ENCODE measurements around the gene RNF157.
A peak's percentile ranks its signal among the peaks of the same experiment; 100 is the strongest.

Gene RNF157

GRCh38 chr17:76125922-76126321 lies 114.4 kb downstream of the RNF157 start:
- no peak overlapping the region for H2AFZ ChIP-seq (ENCODE audit: low read length, unreplicated experiment)
- H3K4me1 ChIP-seq (ENCODE audit: control insufficient read depth, insufficient read depth, low read length, unreplicated experiment): no peaks in the 10 kb centered on the region
- peaks cover 10% of the 10 kb centered on the region for H3K27me3 ChIP-seq (ENCODE audit: insufficient read depth, low read length)
- no peaks in the 10 kb centered on the region for H3K79me2 ChIP-seq (ENCODE audit: control insufficient read depth, insufficient read depth, low read length, unreplicated experiment)
- H3K27ac ChIP-seq (ENCODE audit: low read depth, low read length): no peak overlapping the region
- H3K4me3 ChIP-seq (ENCODE audit: low read depth, low read length): no peak overlapping the region
- H3K36me3 ChIP-seq (ENCODE audit: insufficient read depth, low read length): no peaks in the 10 kb centered on the region

GRCh38 chr17:76125391-76125675 lies 115.0 kb downstream of the RNF157 start:
- Histone ChIP-seq H3K27me3 (ENCODE audit: insufficient read depth, low read length) (peaks cover 4% of the 10 kb centered on the region; the same call in 1 of the 2 replicates), H2AFZ (ENCODE audit: low read length, unreplicated experiment) (no peak overlapping the region), H3K4me3 (ENCODE audit: low read depth, low read length) (no peak overlapping the region), H3K27ac (ENCODE audit: low read depth, low read length) (no peak overlapping the region), H3K79me2 (ENCODE audit: control insufficient read depth, insufficient read depth, low read length, unreplicated experiment) (no peaks in the 10 kb centered on the region), H3K4me1 (ENCODE audit: control insufficient read depth, insufficient read depth, low read length, unreplicated experiment) (no peaks in the 10 kb centered on the region), H3K36me3 (ENCODE audit: insufficient read depth, low read length) (no peaks in the 10 kb centered on the region)

GRCh38 chr17:76124582-76125390 lies 115.5 kb downstream of the RNF157 start:
- no peaks in the 10 kb centered on the region for H3K27me3 ChIP-seq (ENCODE audit: insufficient read depth, low read length)
- H3K79me2 ChIP-seq (ENCODE audit: control insufficient read depth, insufficient read depth, low read length, unreplicated experiment): no peaks in the 10 kb centered on the region
- no peaks in the 10 kb centered on the region for H3K36me3 ChIP-seq (ENCODE audit: insufficient read depth, low read length)
- H2AFZ ChIP-seq (ENCODE audit: low read length, unreplicated experiment): no peak overlapping the region
- H3K4me1 ChIP-seq (ENCODE audit: control insufficient read depth, insufficient read depth, low read length, unreplicated experiment): no peaks in the 10 kb centered on the region
- H3K4me3 ChIP-seq (ENCODE audit: low read depth, low read length): no peak overlapping the region
- H3K27ac ChIP-seq (ENCODE audit: low read depth, low read length): no peak overlapping the region

- no peak overlapping the region for H3K27ac ChIP-seq (ENCODE audit: low read depth, low read length)
- no peak overlapping the region for H2AFZ ChIP-seq (ENCODE audit: low read length, unreplicated experiment)
Observed at GRCh38 chr17:76123749-76124581, 116.3 kb downstream of the RNF157 start.

GRCh38 chr17:76123191-76123499 lies 117.1 kb downstream of the RNF157 start:
- no peak overlapping the region for H3K4me3 ChIP-seq (ENCODE audit: low read depth, low read length)
- no peaks in the 10 kb centered on the region for H3K27me3 ChIP-seq (ENCODE audit: insufficient read depth, low read length)
- H3K27ac ChIP-seq (ENCODE audit: low read depth, low read length): no peak overlapping the region
- no peaks in the 10 kb centered on the region for H3K79me2 ChIP-seq (ENCODE audit: control insufficient read depth, insufficient read depth, low read length, unreplicated experiment)
- H2AFZ ChIP-seq (ENCODE audit: low read length, unreplicated experiment): no peak overlapping the region
- no peaks in the 10 kb centered on the region for H3K36me3 ChIP-seq (ENCODE audit: insufficient read depth, low read length)
- no peaks in the 10 kb centered on the region for H3K4me1 ChIP-seq (ENCODE audit: control insufficient read depth, insufficient read depth, low read length, unreplicated experiment)

More at GRCh38 chr17:76123749-76124581, 116.3 kb downstream of the RNF157 start:
- H3K4me3 ChIP-seq (ENCODE audit: low read depth, low read length): no peak overlapping the region
- H3K79me2 ChIP-seq (ENCODE audit: control insufficient read depth, insufficient read depth, low read length, unreplicated experiment): no peaks in the 10 kb centered on the region
- H3K4me1 ChIP-seq (ENCODE audit: control insufficient read depth, insufficient read depth, low read length, unreplicated experiment): no peaks in the 10 kb centered on the region
- no peaks in the 10 kb centered on the region for H3K27me3 ChIP-seq (ENCODE audit: insufficient read depth, low read length)
- H3K36me3 ChIP-seq (ENCODE audit: insufficient read depth, low read length): no peaks in the 10 kb centered on the region

- H3K27me3 ChIP-seq (ENCODE audit: insufficient read depth, low read length): no peaks in the 10 kb centered on the region
- H3K4me1 ChIP-seq (ENCODE audit: control insufficient read depth, insufficient read depth, low read length, unreplicated experiment): no peaks in the 10 kb centered on the region
- H3K79me2 ChIP-seq (ENCODE audit: control insufficient read depth, insufficient read depth, low read length, unreplicated experiment): no peaks in the 10 kb centered on the region
- no peak overlapping the region for H3K4me3 ChIP-seq (ENCODE audit: low read depth, low read length)
- H2AFZ ChIP-seq (ENCODE audit: low read length, unreplicated experiment): no peak overlapping the region
- H3K27ac ChIP-seq (ENCODE audit: low read depth, low read length): no peak overlapping the region
- no peaks in the 10 kb centered on the region for H3K36me3 ChIP-seq (ENCODE audit: insufficient read depth, low read length)
Observed at GRCh38 chr17:76122431-76123190, 117.7 kb downstream of the RNF157 start.

GRCh38 chr17:76121932-76122430 lies 118.3 kb downstream of the RNF157 start:
- no peaks in the 10 kb centered on the region for H3K4me1 ChIP-seq (ENCODE audit: control insufficient read depth, insufficient read depth, low read length, unreplicated experiment)
- no peak overlapping the region for H3K27ac ChIP-seq (ENCODE audit: low read depth, low read length)
- H3K36me3 ChIP-seq (ENCODE audit: insufficient read depth, low read length): no peaks in the 10 kb centered on the region
- H3K27me3 ChIP-seq (ENCODE audit: insufficient read depth, low read length): no peaks in the 10 kb centered on the region
- H3K4me3 ChIP-seq (ENCODE audit: low read depth, low read length): no peak overlapping the region
- no peaks in the 10 kb centered on the region for H3K79me2 ChIP-seq (ENCODE audit: control insufficient read depth, insufficient read depth, low read length, unreplicated experiment)
- H2AFZ ChIP-seq (ENCODE audit: low read length, unreplicated experiment): peak overlapping the region; percentile 87

- no peaks in the 10 kb centered on the region for H3K27me3 ChIP-seq (ENCODE audit: insufficient read depth, low read length)
- H3K4me3 ChIP-seq (ENCODE audit: low read depth, low read length): no peak overlapping the region
- H3K27ac ChIP-seq (ENCODE audit: low read depth, low read length): no peak overlapping the region
- H3K79me2 ChIP-seq (ENCODE audit: control insufficient read depth, insufficient read depth, low read length, unreplicated experiment): no peaks in the 10 kb centered on the region
- H3K36me3 ChIP-seq (ENCODE audit: insufficient read depth, low read length): no peaks in the 10 kb centered on the region
- H3K4me1 ChIP-seq (ENCODE audit: control insufficient read depth, insufficient read depth, low read length, unreplicated experiment): no peaks in the 10 kb centered on the region
- no peak overlapping the region for H2AFZ ChIP-seq (ENCODE audit: low read length, unreplicated experiment)
Observed at GRCh38 chr17:76120658-76121008, 119.7 kb downstream of the RNF157 start.

GRCh38 chr17:76119409-76120371 lies 120.6 kb downstream of the RNF157 start:
- Histone ChIP-seq H3K27me3 (ENCODE audit: insufficient read depth, low read length) (no peaks in the 10 kb centered on the region), H2AFZ (ENCODE audit: low read length, unreplicated experiment) (no peak overlapping the region), H3K4me3 (ENCODE audit: low read depth, low read length) (no peak overlapping the region), H3K27ac (ENCODE audit: low read depth, low read length) (no peak overlapping the region), H3K36me3 (ENCODE audit: insufficient read depth, low read length) (no peaks in the 10 kb centered on the region), H3K79me2 (ENCODE audit: control insufficient read depth, insufficient read depth, low read length, unreplicated experiment) (no peaks in the 10 kb centered on the region), H3K4me1 (ENCODE audit: control insufficient read depth, insufficient read depth, low read length, unreplicated experiment) (no peaks in the 10 kb centered on the region)
